VCaP (cell line): Measurements from ENCODE around the gene SPACA4.

Source experiments
- H3K27ac ChIP-seq: fragments of 450-650 bp; 2 replicates; pipeline ENCODE4 v1.5.1; 2017
- CTCF ChIP-seq: fragments of 450-650 bp; conservative IDR thresholded peaks from 2 replicates; pipeline ENCODE4 v1.5.1; 2017; ENCODE audit warnings: mild to moderate bottlenecking, moderate library complexity

The SPACA4 gene

GRCh38 chr19:48609571-48610108 lies 3.1 kb downstream of the SPACA4 start:
- H3K27ac ChIP-seq: no peak overlapping the region
- no peak for TF ChIP-seq CTCF

GRCh38 chr19:48611872-48612271 lies 5.3 kb downstream of the SPACA4 start:
- no peak overlapping the region; the same call in 1 of the 2 replicates for H3K27ac ChIP-seq
- no peak for TF ChIP-seq CTCF

GRCh38 chr19:48613024-48613851 lies 6.7 kb downstream of the SPACA4 start:
- TF ChIP-seq CTCF: no peak; the same call in 1 of the 2 replicates
- peak overlapping the region; percentile 90 for H3K27ac ChIP-seq

GRCh38 chr19:48613852-48614435 lies 7.4 kb downstream of the SPACA4 start:
- peak overlapping the region; percentile 90 for H3K27ac ChIP-seq
- TF ChIP-seq CTCF: no peak

- TF ChIP-seq CTCF: no peak
- H3K27ac ChIP-seq: peak within 1 kb of the TSS; percentile 90
These were observed 8.1 kb downstream of the SPACA4 start, which contains the start of gene FAM83E for GRCh38 chr19:48614436-48615230. Gene FAM83E (minus strand): TSS chr19:48615076. CDS start chr19:48613372, 1,704 bp downstream.

- TF ChIP-seq CTCF: no peak
- H3K27ac ChIP-seq: peak overlapping the region; percentile 90
These were observed 8.9 kb downstream of the SPACA4 start for GRCh38 chr19:48615231-48616040.
